Measurements from ENCODE around the gene INPP5A.

Gene INPP5A

DNA sequence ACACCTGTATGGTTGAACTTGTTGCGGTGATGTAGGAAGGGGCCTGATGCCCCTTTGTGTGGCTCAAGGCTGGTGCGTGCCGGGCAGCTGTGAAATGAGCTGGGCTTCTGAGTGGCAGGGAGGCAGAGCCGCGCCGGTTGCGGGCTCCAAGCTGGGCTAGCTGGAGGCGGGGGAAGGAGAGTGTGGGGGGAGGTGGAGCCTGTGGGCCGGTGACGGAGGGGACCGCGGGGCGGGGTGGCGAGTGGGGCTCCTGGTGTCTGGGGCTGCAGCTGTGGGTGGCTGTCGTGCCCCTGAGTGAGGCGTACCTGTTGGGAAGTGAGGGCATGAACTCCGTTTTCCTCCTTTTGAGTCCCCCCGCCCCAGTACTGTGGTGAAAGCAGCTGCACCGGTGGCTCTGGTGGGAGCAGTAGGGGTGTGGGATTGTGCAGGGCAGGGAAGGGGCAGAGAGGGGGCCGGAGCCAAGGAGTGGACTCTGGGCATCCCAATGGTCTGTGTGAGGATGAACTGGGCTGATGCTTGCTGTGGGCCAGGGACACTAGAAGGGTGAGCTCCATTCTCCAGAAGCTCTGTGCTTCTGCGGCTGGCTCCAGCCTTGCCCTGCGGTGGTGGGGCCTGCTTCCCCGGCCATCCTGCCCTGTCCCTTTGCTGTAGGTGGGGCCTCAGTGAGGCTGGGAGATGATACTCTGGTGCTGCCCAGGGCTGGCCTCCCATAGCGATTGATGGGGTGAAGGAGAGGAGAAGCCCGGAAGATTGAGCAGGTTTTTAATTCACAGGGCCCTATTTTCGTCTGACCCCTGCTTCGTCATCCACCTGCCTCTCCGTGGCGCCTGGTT is 41.7 kb downstream of the INPP5A start:
- no peak for DNase-seq (ENCODE audit: low spot score)

- no peak for DNase-seq (ENCODE audit: low spot score)
These were observed 42.6 kb downstream of the INPP5A start for GRCh38 chr10:132580143-132580542.

DNA sequence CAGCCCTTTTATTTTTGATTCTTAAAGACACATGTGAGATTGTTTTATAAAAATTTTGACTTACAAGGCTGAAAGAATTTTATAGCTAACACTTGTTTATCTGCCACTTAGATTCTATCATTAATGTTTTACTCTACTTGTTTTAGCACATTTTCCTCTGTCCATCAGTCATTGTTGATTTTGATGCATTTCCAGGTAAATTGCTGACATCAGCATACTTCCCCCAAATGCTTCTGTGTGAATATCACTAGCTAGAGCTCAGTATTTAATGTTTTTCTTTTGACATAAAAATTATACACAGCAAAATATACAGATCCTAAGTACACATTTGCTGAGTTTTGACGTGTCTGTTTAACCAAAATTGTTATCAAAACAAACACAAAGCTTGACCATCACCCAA is 43.0 kb downstream of the INPP5A start:
- DNase-seq (ENCODE audit: low spot score): no peak

DNA sequence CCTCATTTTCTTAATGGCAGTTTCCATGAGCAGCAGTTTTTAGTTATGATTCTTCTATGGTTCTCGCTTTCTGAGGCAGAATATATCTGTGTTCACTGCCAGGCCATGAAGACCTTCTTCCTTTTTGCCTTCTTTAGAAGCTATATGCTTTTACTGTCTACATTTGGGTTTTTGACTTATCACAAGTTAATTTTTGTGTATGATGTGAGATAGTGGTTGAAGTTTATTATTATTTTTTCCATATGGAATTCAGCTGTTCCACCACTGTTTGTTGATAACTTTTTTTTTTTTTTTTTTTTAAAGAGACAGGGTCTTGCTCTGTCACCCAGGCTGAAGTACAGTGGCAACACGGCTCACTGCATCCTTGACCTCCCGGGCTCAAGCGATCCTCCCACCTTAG is 44.5 kb downstream of the INPP5A start:
- DNase-seq (ENCODE audit: low spot score): no peak

DNA sequence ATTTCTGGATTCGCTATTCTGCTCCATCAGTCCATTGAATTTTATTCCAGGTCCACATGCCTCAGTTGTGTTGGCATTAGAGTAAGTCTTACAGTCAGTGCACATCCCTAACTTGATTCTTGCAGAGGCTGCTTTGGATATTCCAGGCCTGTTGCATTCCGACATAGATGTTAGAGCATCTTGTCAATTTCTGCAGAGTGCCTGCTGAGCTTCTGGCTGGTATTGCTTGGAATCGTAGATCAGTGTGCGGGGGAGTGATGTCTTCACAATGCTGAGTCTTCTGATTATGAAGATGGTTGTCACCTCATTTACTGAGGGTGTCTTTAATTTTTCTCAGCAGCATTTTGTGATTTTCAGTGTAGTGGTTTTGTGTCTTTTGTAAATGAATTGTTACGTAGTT is 45.2 kb downstream of the INPP5A start:
- no peak for DNase-seq (ENCODE audit: low spot score)

DNA sequence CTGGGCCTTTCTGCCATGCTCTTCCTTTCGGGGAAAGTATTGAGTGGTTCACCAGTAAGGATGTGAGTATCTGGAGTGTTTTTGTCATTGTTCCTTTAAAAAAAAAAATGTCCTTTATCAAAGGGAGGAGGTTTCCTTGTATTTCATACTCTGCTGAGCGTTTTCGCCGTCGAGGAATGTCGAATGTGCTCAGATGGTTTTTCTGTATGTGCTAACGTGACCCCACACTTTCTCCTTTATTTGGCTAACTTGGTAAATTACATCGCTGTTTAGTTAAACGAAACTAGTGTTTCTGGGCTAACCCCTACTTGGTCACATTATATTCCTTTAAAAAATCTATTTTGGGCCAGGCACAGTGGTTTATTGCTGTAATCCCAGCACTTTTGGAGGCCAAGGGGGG is 45.9 kb downstream of the INPP5A start:
- DNase-seq (ENCODE audit: low spot score): no peak

- DNase-seq (ENCODE audit: low spot score): no peak
These were observed 46.5 kb downstream of the INPP5A start for GRCh38 chr10:132584081-132584480.

DNA sequence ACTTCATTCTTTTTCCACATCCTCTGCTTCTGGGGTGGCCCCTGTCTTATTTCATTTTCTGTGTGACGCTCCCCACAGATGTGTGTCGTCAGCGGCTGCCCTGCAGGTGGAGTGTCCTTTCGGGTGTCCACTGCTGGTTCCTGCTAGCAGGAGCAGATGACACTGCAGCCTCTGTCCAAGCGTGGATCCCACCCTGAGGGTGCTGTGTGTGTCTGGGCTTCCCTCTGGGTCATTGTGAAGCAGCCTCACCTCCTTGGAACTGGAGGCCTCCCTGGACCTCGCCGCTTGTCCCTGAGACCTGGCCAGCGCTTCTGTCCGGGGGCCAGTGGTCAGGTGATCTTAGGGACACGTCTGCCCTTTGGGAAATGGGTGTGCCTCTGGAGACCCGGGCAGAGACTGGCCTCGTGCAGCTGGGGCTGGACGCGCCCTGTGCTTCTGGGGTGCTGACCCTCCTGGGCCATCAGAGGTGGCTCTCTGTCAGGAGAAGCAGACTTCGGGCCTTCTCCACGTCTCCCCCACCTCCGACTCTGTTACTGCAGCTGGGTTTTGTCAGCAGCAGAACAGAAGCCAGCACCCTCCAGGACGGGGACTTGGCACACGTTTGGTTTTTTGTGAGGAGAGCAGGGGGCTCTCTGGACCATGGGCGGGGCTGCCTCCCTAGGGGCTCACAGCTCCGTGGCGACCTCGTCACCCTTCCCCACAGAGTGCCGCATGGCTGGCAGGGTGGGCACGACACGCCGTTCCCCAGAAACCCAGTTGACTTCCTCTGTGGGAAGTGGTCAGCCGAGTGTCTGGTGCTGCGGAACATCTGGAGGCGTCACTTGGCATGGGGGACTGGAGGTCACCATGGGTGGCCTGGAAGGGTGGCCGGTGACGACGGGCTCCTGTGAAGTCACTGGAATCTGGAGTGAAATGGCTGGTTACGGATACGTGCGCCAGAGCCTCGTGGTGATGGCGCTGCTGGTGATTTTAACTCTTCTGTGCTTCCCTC is 48.4 kb downstream of the INPP5A start:
- DNase-seq (ENCODE audit: low spot score): no peak

DNA sequence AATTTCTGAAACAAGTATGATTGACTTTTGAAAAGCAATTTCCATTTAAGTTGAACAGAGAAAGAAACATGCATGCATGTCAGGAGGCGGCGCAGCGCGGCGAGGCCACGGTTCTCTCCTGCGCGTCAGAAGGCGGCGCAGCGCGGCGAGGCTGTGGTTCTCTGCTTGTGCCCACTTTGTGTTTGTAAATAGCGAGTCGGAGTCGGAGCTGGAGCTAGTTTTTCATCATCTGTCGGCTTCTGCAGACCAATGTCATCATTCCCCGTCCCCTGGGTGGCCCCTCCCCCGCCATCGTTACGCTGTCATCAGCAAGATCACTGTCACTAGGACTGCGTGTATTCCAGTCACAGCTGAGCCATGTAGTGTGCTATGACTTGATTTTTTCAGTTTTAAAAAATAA is 49.2 kb downstream of the INPP5A start:
- DNase-seq (ENCODE audit: low spot score): no peak

DNA sequence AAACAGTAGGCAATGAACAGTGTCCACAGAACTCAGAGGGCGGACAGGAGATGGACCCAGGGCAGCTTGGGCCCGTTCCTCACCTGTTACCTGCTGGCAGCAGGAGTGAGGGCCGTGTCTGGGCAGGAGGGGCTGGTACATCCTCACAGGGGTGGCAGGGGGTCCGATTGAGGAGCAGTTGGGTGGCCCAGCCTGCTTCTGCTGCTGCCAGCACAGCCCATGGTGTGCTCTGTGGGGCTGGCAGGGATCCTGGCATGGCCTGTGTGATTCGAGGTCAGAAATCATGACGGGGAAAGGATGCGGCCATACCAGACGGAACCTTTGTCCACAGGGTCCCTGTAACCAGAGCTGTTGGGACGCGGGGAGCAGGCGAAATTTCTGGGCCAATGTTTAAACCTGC is 49.6 kb downstream of the INPP5A start:
- DNase-seq (ENCODE audit: low spot score): no peak

GRCh38 chr10:132588301-132589013 is 50.9 kb downstream of the INPP5A start:
- DNase-seq (ENCODE audit: low spot score): peak; percentile 98

DNA sequence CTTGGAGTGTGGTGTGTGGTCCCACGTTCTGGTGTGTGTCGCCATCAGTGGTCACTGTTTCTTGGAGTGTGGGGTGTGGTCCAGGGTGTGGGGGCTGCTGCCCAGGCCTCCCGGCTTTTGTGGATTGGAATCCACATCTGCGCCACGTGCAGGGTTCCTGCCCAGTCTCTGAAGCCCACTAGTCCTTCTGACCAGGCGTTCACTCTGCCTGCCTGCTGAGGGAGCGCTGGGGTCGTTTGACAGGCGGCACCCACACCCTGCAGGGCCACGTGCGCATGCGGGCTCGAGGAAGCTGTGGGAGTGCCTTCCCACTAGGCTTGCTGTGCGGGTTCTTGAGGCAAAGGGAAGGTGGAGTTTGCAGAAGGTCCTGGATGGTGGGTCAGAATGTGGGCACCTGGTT is 51.4 kb downstream of the INPP5A start:
- no peak for DNase-seq (ENCODE audit: low spot score)

GRCh38 chr10:132589681-132590080 is 52.1 kb downstream of the INPP5A start:
- no peak for DNase-seq (ENCODE audit: low spot score)

DNA sequence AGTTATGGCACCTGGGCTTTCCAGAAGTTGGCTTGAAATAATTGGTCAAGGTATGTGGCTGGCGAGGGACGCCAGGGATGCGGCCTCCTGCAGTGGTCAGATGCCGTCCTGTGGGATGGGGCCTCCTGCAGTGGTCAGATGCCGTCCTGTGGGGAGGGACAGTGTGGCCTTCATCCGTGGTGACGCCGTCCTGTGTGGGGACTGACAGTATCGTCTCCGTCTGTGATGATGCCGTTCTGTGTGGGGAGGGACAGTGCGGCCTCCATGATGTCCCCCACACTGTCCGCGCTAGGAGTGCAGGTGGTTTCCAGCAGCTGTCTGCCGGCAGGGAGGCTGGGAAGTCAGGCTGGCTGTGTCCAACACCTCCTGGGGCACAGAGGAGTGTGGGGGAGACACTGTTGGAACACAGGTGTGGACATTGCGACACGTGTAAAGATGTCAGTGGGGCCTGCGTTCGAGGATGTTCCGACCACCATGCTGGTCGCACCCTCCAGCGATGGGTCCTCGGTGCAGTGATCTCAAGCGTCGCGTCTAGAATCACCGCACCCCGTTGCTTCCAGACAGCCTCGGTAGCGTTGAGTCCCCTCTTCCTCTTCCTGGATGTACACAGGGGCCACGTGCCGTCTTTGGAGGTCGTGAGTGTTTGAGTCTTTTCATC is 52.6 kb downstream of the INPP5A start:
- DNase-seq (ENCODE audit: low spot score): no peak

GRCh38 chr10:132590752-132591121 is 53.1 kb downstream of the INPP5A start:
- DNase-seq (ENCODE audit: low spot score): no peak

GRCh38 chr10:132591166-132591971 is 53.8 kb downstream of the INPP5A start:
- peak; percentile 62 for DNase-seq (ENCODE audit: low spot score)

- no peak for DNase-seq (ENCODE audit: low spot score)
These were observed 55.3 kb downstream of the INPP5A start for GRCh38 chr10:132592790-132593383.

- no peak for DNase-seq (ENCODE audit: low spot score)
These were observed 55.8 kb downstream of the INPP5A start for GRCh38 chr10:132593389-132593788.

DNA sequence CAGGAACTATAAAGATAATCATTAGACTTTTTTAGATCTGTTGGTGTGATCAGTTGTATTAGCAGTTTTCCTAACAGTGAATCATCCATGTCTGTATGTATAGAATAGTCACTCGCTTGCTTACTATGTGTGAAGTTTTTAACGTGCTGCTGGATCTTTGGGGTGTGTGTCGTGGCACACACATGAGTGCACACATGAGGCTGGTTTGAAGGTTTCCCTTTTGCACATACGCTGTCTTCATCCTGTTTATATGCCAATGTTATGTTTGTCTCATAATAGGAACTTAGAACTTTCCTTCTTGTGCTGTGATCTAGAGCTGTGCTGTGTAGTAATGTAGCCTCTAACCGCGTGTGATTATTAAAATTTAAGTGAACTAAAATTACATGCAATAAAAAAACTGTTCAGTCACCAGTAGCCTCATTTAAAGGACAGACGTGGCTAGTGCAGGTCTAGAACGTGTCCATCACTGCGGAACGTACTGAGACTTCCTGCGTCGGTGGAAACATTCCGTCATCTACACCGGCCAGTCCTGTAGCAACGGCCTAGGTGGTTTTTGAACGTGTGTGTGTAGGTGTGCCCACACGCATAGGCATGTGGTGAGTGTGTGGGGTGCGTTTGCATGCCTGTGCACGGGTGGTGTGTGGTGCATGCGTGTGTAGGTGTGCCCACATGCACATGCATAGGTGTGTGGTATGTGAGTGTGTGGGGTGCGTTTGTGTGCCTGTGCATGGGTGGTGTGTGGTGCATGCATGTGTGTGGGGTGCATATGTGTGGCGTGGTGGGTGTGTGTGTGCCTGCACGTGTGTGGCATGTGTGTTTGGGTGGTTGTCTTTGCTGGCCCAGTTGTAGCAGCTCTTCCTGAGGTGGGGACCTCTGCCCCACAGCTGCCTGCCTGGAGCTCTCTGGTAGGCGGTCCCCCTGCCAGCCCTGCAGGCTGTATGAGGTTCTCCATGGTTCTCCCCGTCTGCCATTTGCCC is 56.6 kb downstream of the INPP5A start:
- DNase-seq (ENCODE audit: low spot score): no peak

Measured in kidney capillary endothelial cell (primary cell).